Epithelial cell of proximal tubule (primary cell): ENCODE data around the gene IFT80. TPM values are rescaled to one million over a fixed set of nuclear protein-coding genes. Genes with fewer than 3 reads are reported as not detected.

Experiments used
- DNase-seq: peaks from one replicate; pipeline ENCODE4 v3.0.0-alpha.2; 2011; ENCODE audit warnings: low read depth
- H3K4me3 ChIP-seq: 2 replicates; pipeline ENCODE4 v1.5.1; 2011; ENCODE audit warnings: low read depth, mild to moderate bottlenecking, low read length
- total RNA-seq: library from RNA; depleted of rRNA; stranded (reverse); fragments of >200 nt; gene quantifications from 2 replicates; pipeline ENCODE4 v1.2.3, GENCODE V29; 2015
- TF ChIP-seq, protein P1 (sequence below): conservative IDR thresholded peaks from 2 replicates; pipeline ENCODE4 v1.5.1; 2012; ENCODE audit warnings: low read depth, mild to moderate bottlenecking, low read length

Gene IFT80
- total RNA-seq, 1 donor from 2014 or later = 25.7 TPM

DNA sequence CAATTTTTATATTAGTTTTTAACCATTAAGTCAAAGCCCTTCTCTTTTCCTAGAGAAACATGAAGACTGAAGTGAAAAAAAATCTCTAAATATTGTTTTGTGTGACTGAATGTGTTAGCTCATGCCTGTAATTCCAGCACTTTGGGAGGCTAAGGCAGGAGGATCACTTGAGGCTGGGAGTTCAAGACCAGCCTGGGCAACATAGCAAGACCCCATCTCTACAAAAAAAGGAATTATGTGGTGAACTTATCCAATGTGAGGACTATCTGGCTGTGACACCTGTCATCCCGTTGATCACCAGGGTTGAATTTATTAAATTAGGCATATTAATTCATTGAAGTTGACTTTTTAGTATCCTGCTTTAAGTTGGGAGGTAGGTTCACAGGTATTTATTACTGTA lies 13.5 kb upstream of the IFT80 start:
- no peak overlapping the region for H3K4me3 ChIP-seq
- TF ChIP-seq, protein P1, sequence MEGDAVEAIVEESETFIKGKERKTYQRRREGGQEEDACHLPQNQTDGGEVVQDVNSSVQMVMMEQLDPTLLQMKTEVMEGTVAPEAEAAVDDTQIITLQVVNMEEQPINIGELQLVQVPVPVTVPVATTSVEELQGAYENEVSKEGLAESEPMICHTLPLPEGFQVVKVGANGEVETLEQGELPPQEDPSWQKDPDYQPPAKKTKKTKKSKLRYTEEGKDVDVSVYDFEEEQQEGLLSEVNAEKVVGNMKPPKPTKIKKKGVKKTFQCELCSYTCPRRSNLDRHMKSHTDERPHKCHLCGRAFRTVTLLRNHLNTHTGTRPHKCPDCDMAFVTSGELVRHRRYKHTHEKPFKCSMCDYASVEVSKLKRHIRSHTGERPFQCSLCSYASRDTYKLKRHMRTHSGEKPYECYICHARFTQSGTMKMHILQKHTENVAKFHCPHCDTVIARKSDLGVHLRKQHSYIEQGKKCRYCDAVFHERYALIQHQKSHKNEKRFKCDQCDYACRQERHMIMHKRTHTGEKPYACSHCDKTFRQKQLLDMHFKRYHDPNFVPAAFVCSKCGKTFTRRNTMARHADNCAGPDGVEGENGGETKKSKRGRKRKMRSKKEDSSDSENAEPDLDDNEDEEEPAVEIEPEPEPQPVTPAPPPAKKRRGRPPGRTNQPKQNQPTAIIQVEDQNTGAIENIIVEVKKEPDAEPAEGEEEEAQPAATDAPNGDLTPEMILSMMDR = no peak
- no peak for DNase-seq

DNA sequence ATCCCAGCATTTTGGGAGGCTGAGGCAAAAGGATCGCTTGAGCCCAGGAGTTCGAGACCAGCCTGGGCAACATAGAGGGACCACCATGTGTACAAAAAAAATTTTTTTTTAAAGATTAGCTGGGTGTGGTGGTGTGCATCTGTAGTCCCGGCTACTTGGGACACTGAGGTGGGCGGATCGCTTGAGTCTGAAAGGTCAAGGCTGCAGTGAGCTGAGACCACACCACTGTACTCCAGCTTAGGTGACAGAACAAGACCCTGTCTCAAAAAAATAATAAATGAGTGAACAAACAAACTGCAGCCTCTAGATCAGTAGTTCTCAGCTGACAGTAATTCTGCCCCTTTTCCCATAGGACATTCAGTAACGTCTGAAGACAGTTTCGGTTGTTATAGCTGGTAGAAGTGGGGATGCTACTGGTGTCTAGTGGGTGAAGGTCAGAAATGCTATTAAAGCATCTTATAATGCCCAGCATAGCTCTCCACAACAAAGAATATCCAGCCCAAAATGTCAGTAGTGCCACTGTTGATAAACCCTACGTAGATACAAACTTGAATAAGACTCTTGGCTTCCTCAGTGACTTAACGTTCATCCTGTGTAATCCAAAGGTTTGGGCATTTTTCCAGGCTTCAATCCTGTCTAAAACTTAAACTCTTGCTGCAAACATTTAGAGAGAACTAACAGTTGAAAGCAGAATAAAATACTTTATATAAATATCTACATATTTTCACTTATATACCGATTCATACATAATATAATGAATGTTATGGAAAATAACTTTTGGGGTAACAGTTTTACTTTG lies 11.0 kb upstream of the IFT80 start:
- TF ChIP-seq, protein P1 = no peak
- DNase-seq = no peak
- H3K4me3 ChIP-seq = no peak overlapping the region

DNA sequence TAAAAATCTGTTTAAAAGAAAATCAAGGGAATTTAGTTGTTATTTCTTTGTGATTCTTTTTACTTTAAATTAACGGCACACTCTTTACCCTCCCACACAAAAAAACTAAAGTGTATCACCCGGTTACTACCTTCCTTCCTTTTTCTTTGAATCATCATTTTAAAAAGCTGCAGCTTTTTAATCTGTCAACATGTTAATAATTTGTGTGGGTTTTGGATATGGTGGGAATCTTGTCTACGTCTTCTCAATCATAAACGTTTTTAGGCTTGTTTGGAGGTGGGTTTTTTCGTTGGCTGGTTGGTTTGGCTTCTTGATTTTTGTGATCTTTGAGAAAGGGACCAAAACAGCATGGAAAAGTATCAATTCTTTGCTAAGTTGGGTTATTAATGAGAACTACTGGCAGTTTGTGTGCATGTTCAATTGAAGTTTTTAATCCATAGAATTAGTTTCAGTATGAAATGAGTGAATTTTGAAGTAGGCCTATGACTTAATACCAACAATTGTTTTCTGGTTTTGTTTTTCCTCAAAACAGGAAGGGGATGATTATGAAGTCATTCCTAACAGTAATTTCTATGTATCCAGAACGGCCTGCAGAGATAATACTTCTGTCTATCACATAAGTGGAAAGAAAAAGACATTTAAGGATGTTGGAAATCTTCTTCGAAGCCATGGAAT lies 4.9 kb upstream of the IFT80 start:
- TF ChIP-seq, protein P1 = no peak
- no peak for DNase-seq
- no peak overlapping the region for H3K4me3 ChIP-seq

DNA sequence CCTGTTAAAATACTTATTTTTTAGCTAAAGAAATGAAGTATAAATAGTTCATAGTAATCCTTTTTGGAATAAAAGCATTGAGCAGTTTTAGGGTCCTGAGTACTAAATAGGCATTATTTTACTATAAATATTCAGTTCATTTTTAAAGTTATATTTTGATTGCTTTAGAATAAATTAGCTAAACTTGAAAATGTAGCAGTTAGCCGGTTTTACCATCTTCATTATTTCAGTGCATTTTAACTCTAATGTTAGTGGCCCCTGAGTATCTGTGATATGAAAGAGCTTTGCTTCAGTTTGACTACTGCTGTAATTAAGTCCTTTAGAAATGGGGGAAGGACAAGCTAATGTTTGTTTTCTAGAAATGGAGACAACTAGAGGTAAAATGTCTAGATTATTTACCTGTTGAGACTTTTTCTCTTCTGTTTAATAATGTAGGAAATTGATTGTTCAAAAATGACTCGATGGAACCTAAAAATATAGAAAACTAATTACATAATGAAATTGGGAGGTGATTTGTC lies 4.1 kb upstream of the IFT80 start:
- TF ChIP-seq, protein P1 = no peak
- no peak overlapping the region for H3K4me3 ChIP-seq
- DNase-seq = no peak

DNA sequence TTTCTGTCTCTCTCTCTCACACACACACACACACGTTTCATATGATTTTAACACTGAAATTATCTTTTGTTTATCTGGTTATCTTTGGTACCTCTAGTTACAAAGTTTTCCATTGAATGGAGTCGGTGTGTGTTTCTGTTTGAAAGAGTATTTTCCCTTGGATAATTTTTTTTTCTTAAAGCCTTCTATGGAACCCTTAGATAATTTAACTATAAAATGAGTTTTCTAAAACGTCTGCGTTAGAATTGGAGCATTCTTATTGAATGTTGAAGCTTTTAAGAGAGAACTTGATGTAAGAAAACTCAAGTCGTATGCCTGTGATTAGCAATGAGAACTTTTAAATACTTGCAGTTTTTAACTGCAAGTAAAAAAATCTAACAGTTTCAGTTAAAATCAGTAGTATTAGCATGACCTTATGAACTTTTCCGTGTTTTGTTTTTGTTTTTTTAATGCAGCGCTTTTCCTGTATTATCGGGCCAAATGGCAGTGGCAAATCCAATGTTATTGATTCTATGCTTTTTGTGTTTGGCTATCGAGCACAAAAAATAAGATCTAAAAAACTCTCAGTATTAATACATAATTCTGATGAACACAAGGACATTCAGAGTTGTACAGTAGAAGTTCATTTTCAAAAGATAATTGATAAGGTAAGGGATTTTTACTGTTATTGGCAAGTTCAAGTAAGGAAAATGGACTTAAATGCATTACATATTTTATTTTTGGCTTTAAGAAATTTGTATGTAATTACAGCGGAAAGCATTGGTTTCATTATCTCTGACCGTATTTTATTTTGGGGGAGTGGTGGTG lies 3.4 kb upstream of the IFT80 start:
- TF ChIP-seq, protein P1 = no peak
- DNase-seq = no peak
- no peak overlapping the region for H3K4me3 ChIP-seq

DNA sequence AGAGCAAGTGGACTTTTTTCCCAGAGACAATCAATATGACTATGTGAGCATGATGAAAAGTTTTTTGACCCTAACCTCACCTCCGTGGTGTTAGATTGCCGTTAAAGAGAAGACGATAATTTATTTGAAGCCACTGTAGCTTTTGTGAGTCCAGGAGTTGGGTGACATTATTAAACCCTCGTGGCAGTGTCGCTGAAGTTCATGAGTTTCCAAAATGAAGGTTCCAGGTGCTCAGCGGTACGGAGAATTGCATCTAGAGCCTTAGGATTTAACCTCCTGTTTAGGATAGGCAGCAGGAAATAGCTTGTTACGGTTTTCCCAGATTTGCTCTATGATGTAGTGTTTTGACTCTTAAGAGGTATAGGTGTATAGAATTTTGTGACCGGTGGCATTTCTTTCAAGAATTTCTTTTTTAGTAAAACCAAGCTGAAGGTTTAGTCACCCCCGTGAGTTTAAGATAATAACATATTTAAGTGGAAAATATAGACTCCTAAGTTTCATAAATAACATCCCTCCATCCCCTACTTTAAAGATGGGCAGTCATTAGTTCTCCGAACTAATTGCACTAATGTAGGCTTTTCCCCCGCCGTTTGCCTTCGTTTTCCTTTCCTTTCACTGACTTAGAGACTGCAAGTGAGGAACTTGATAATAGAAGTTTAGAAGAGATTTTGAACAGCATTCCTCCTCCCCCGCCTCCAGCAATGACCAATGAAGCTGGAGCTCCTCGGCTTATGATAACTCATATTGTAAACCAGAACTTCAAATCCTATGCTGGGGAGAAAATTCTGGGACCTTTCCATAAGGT lies 2.5 kb upstream of the IFT80 start:
- TF ChIP-seq, protein P1 = no peak
- peak overlapping the region; percentile 82 for H3K4me3 ChIP-seq
- no peak for DNase-seq
